UCSD-AML1 (cell line): ENCODE measurements around the gene SYNJ1.
"Not testable (repeated sequence)": the region's sequence is repeated elsewhere in the genome, so short reads cannot be mapped to it uniquely, and the experiment has no call there.

Source experiments
- DNase-seq: peaks from one replicate; lab custom pipeline; 2025; ENCODE audit not compliant: unreplicated experiment; lab: John Stamatoyannopoulos, UW

The SYNJ1 gene

DNA sequence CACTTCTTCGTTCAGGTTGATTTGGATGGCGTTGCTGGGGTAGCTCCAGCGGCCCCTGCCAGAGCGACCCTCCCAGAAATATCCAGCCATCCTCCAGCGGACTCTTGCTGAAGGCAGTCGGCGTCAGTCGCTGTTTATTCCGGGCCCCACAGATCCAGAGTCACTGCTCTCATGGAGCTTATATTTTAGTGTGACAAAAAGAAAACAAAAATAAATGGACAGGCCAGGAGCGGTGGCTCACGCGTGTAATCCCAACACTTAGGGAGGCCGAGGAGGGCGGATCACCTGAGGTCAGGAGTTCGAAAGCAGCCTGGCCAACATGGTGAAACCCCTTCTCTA lies 114.8 kb downstream of the SYNJ1 start:
- no peak for DNase-seq

DNA sequence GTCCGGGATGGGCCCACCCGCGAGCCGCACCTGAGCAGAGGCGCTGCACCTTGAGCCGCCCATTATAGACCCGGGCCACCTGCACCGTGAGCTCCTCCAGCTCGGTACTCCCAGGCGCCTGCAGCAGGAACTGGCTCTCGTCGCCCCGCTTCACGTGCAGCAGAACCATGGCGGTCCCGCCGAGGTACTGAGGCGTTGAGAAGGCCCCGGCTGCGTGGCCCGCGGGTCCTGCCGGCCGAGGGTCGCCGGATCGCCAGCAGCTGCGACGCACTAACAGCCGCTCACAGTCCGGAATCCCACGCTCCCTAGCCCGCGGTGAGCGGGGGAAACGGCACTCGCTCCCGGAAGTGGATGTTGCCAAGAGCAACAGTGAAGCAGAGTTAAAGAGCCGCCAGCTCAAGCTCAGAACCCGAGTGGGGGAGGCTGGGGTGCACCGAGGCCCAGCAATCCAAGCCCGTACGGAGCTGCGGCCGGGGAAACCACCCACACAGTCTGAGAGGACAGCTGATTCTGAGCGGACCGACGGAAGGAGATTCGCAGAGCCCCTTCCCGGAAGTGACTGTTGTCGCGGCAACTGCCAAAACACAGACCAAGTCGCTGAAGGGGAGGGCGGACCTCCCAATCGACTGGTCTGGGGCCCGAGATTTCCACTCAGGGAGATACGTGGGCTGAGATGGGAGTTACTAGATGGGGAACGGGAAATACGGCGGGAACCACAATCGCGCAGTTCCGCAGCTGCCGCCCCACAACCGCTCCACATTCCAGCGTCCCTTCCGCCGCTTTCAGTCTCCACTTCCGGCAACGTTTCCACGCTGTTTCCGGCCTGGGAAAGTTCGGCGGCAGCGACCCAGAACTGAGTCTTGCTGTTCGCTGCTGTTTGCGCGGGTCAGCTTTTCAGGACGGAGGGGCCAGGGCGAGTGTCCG lies 115.5 kb downstream of the SYNJ1 start, which contains the start of gene CFAP298:
Gene CFAP298 (minus strand): TSS at position 303 of the 924 bp plus-strand sequence. CDS start 134 bp downstream, at position 169.
- peak; percentile 89 for DNase-seq

DNA sequence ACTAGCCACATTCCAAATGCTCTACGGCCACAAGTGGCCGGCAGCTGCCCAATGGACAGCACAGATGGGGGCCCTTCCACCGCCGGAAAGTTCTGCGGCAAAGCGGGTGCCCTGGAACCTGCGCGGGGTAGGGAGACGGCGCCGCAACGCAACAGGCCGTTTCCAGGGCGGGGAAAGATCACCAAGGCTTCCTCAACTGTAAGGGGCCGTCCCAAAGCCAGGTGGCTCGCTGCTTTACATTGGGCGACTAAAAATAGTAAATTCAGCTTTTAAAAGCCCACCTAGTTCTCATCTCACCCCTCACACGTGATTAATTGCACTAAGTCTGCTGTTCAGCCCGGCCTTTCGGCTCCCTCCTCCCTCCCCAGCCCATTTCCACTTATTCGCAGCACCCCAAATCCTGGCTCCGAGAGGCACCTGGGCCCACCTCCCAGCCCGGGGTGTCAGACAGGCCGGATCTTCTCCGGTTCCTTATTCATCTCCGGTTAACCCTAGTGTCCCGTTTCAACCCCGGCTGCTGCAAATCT lies 116.3 kb downstream of the SYNJ1 start:
- peak; percentile 37 for DNase-seq

DNA sequence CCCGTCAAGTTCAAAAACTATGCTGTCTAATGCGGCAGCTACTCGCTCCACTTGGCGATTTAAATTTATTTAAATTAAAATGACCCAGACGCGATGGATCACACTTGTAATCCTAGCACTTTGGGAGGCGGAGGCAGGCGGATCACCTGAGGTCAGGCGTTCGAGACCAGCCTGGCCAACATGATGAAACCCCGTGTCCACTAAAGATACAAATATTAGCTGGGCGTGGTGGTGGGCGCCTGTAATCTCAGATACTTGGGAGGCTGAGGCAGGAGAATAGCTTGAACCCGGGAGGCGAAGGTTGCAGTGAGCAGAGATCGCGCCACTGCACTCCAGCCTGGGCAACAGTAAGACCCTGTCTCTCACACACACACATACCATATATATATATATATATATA lies 116.9 kb downstream of the SYNJ1 start:
- not testable (repeated sequence) for DNase-seq

DNA sequence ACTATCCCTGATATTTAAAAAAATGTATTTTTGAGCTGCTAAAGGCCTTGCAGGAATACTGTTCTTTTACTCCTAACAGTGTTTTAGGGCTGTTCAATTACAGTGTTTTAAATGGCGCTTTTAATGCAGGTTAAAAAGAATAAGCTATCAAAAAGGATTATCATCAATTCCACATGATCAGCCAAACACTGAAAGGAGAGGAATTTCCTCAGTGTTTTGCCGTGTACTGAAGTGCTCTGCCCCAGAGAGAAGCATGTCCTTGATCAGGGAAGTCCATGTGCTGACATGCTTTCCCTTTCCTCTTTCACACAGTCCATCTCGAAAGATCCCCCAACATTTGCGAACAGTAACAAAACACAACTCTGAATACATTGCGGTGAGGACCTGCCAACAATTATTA lies 119.0 kb downstream of the SYNJ1 start:
- no peak for DNase-seq

DNA sequence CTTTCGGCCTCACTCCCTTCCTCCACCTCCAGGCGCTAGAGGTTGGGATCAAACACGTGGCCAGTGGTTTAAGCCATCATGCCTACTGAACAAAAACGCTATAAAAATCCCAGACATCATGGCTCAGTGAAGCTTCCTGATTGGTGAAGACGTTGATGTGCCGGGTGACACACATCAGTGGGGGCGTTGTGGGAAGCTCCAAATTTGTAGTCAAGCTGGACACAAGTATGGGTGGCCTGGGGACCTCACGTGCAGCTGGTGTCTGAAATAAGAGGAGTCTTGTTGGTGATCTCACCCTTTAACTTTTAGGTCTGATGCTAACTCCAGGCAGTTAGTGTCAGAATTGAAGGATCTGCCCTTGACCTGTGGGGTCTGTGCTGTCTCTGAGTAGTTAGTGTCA lies 122.3 kb downstream of the SYNJ1 start:
- no peak for DNase-seq

DNA sequence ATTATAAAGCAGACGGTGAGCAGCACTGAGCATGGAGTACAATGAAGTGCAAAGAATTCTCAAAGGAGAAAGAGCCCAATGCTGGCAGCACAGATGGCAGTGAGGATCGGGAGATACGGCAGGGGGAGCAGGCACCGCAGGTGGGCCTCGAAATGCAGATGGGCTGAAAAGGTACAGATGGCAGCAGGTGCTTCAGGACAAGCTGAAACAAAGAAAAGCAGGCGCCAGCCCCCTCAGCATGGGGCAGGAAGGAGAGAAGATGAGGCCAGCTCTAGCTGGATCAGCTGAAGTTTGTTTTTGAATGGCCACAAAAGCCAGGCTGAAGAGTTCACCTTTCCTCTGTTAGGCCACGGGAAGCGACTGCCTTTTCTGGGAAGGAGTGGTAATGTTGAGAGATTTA lies 123.3 kb downstream of the SYNJ1 start:
- DNase-seq = no peak

DNA sequence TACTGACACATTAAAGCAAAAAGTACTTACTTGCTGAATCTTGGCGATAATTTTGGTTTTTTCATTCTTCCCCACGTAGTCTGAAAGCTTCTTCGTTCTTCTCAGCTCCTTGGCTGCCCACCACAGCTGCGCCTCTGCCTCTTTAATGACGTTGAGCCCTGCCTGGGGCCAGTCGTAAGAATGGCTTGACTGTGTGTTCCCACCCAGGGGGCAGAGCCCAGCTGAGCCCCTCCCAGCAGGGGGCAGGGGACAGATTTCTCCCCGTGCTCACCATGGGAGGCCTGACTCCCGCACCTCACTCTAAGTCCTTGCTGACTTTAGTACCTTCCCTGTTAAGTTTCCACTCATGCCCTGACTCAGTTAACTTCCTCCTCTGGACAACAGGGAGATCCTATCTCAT lies 124.7 kb downstream of the SYNJ1 start:
- no peak for DNase-seq

DNA sequence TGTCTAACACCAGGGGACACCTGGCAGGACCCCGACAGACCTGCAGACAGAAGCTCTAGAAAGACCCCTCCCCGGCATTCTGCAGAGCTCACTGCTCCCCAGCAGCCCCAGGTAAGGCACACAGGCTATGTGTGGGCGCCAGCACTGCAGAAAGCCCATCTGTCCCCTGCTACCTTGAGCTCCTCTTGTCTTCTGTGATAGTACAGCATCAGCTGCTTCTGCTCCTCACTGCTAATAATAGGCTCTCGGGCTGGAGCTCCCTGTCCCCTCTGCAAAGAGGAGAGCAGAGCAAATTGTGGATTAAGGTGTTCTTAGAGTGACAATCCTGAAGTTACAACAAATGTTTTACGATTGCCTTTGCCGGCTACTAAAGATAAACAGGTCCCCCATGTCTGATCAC lies 125.7 kb downstream of the SYNJ1 start:
- no peak for DNase-seq

DNA sequence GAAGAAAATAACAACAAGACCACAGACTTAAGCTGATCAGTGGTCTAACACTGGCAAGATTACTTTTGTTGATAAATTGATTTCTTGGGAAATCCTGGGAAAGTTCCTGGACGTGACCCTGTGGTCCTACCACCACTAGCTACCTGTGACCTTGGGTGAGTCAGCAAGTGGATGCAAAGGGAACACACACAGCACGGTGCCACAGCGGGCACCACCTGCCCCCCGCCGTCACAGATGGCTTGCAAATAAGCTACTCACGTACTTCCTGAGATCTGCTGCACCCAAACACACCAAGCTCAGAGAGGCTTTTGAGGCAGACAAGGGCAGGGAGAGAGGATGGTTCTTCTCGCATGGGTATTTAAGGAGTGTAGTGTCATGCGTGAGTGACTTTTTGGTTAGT lies 128.3 kb downstream of the SYNJ1 start:
- no peak for DNase-seq

DNA sequence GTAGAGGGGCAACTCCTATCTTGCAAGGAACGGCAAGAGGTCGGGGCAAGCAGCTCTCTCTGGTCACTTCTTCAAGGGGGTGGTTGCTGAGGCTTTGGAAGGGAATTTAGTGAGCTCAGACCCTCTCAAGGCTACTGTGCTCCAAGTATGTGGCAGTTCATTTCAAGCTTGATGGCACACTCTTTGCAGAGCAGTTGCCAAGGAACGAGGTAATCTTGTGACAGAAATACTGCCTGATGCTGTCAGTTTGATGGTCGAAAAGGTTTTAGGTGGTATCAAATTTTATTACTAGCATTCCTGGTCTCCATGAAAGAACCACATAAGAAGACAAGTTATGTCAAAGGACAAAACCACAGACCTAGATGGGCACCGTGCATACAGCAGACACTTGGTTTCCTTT lies 128.7 kb downstream of the SYNJ1 start:
- DNase-seq = no peak

DNA sequence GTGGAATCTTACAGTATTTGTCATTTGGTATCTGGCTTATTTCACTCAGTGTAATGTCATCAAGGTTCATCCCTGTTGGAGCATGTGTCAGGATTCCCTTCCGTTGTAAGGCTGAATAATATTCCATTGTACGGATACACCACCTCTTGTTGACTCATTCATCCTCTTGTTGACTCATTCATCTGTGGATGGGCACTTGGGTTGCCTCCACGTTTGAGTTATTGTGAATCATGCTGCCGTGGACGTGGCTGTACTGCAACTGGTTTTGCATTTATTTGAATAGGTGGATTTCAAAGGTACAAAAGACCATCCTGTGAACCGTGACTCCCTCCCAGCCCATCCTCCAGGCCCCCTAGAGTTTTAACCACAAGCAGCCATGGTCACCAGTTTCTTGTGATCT lies 130.6 kb downstream of the SYNJ1 start:
- no peak for DNase-seq

DNA sequence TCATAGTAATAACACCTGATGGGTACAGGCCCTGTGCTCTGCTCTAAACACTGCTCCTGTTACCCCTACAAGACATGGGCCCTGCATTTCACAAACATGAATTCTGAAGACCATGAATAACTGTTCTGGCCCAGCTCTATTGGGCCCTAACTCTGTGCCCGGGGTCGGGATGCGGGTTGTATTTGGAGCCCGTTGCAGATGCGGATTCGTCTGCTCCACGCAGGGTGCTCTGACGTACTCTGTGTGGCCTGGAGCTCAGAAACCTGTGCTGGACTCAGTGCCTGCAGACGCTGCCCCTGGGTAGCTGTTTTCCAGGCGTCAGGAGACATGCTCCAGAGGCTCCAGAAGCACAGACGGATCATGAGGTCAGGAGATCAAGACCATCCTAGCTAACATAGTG lies 132.4 kb downstream of the SYNJ1 start:
- DNase-seq = no peak

DNA sequence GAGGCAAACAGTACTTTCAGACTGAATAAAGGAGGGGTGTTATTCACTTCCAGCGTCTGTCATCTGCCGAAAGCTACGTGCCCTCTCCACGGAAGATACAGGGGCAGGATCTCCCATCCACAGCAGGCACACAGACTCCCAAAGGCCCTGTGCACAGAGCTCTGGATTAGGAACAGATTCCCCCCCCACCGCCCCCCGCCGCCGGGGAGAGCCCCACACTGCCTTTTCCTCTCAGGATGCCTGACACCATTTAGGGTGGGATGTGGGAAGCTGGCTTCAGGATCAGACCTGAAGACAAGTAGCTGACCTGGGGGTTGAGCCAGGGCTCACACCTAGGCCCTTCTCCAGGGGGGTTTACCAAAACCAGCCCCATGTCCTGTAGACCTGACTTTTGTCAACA lies 134.1 kb downstream of the SYNJ1 start:
- no peak for DNase-seq

DNA sequence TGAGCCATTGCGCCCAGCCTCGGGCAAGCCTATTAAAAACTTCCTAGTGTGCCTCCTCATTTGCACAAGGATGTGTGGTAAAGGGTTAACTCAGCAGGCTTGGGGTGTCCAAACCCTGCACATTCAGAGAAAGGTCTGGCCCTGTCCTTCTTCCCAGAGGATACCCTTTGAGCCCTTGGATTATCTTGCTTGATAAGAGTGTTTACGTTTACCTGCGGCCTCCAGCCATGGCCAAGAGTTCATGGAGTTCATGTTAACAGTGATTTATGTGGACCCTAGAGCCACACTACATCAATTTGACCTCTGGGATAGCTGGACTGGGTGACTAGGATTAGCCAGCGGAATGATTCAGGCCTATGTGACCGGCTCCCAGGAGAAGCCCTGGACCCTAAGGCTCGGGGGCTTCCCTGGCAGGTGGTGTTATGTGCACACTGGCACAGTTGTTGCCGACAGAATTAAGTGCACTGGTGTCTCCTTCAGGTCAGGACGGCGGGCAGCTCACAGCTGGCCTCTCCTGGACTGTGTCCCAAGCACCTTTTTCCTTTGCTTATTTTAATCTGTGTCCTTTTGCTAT lies 134.8 kb downstream of the SYNJ1 start:
- no peak for DNase-seq

DNA sequence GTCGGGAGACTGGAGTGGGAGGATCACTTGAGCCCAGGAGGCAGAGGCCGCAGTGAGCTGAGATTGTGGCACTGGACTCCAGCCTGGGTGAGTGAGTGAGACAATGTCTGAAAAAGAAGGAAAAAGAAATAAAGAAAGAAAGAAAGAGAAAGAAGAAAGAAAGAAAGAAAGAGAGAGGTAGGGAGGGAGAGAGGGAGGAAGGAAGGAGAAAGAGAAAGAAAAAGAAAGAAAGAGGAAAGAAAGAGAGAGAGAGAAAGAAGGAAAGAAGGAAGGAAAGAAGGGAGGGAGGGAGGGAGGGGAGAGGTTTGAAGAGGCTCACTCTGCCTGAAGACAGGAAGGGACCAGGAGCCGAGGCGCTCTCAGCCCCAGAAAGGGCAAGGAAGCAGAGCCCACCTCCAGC lies 137.7 kb downstream of the SYNJ1 start:
- DNase-seq = no peak

DNA sequence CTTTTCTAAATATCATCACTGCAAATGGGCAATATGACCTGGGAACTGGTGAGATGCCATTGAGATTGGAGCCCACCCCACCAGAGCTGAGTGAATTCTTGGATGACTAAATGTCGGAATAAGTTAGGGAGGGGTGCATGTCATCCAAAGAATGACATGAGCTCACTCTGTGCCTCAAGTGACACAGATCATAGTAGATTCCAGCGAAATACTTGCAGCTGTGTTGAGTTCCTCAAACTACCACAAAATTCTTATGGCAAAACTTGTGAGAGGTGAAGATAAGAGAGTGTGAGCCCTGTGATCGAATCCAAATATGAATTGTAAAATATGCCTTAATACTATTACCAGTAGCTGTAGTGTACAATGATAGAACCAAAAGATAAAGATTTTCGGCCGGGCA lies 140.2 kb downstream of the SYNJ1 start:
- DNase-seq = no peak

DNA sequence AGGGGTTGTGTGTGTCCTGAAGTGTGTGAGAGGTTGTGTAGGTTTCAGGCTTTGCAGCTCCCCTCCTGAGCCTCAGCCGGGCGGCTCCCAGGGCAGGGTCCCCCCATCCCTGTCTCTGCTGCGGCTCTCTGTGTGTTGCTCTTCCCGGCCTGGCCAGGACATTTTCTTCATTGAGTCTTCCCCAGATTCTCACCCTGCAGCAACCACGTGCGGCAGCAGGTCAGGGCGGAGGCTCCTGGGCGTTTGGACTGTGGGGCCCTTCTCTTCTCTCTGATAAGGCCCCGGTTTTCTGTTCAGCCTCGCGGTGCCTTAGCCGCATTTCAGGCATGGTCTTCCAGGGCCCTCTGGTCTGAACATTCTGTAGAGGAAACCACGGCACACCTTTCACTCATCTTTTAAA lies 140.7 kb downstream of the SYNJ1 start:
- DNase-seq = no peak

DNA sequence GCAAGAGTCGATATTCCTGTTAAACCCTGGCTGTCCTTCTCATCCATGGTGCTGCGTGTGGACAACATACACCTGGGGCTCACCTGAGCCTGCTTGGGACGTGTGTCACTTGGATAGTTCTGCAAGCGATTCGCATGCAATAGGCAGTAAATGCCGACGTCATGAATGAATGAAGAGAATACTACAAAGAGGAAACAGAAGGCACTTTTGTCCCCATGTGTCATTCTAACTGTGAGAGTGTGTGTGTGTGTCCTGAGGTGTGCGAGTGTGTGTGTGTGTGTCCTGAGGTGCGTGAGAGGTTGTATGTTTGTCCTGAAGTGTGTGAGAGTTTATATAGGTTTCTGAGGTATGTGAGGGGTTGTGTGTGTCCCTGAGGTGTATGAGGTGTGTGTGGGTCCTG lies 141.8 kb downstream of the SYNJ1 start:
- DNase-seq = no peak

DNA sequence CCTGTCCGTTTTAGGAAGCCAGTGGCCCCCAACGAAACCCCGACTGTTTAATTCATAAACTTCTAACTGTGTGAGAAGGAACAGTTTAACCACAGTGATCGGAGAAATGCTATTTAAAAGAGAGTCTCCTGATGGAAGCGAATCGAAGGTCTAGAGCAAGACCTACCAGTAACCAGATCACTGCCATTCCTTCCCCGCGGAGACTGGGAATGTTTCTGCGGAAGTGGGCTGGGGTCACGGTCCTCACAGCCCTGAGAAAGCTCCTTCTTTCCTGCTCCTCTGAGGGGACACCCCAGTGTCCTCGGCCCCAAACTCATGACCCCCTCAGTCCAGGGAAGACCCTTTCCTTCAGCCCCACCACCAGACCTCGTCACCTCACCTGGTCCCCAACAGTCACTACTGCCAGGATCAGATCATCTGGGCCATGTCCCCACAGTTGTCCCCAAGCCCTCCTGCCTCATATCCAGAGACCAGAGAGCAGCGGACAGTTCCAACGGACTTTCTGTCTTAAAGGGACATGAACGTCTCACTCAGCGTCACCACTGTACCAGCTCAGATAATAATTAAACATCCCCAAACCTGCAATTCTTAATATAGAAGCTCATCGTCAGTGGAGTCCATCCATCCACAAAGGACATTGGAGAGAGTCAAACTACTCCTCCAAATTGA lies 142.6 kb downstream of the SYNJ1 start, which contains the start of gene TCP10L:
Gene TCP10L (minus strand): TSS at position 482 of the 669 bp plus-strand sequence. CDS start 1,219 bp downstream, outside the sequence.
- DNase-seq = no peak

DNA sequence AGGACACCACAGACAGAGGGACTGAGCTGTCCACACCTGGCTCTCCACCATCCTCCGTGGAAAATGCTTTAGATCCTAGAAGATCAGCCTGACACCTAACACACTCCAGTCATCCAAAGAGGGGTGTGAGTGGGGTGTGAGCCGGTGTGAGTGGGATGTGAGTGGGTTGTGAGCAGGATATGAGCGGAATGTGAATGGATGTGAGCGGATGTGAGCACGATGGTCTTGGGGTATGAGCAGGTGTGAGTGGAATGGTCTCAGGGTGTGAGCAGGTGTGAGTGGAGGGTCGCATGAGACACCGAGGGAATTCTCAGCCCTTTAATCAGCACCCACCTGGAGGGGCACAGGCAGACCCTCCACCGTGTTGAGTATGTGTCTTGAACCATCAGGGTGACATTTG lies 143.3 kb downstream of the SYNJ1 start:
- no peak for DNase-seq

DNA sequence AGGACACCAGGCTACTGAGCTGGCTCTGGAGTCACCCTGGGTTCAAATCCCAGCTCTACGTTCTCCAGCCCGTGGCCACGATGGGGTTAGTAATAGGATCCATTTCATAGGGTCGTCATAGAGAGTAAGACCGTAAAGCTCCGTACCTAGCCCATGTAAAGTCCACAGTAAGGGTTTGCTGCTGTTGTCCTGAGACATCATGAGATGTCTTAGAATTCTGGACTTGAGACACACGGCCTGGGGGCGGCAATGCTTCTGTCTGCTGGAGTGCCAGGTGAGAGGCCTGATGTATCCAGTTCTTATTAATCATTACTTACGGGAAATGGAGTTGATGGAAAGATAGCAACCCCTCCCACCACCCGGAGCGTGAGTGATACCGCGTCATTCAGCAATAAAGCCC lies 146.1 kb downstream of the SYNJ1 start:
- no peak for DNase-seq
